ENCODE results near the gene PLCL1. TPM values are rescaled to one million over a fixed set of nuclear protein-coding genes. Genes with fewer than 3 reads are reported as not detected.

The PLCL1 gene
- 10 to 100 TPM in 2 of 6 donors, 1 to 10 TPM in 4; 5.3 to 17.0 (median 8.1) TPM for total RNA-seq

- DNase-seq (peak; percentile 96), ATAC-seq (ENCODE audit: low FRiP score in 2 of 2) (peak; percentile 96 to 98)
- WGBS, 2 donors = 1 to 2% methylated on average over 23 to 46 of the region's 50 CpGs
- Histone ChIP-seq H3K27me3 (no peaks in the 10 kb centered on the region), H3K9me3 (no peaks in the 10 kb centered on the region), H3K4me1 (peaks cover 6 to 22% (median 16%) of the 10 kb centered on the region in 4 donors), H3K36me3 (no peaks in the 10 kb centered on the region), H3K27ac (peak within 1 kb of the TSS; percentile 68 to 86 (median 76)), H3K4me3 (peak within 1 kb of the TSS; percentile 82 to 92 (median 87))
- TF ChIP-seq CTCF (IDR thresholded peaks at IDR 0.05) (peak in 2 of 6 experiments; percentile 8 to 26), POLR2AphosphoS5 (IDR thresholded peaks at IDR 0.05) (peak in 1 of 2 donors; percentile 81), POLR2A (IDR thresholded peaks at IDR 0.05) (peak in 2 of 4 donors; percentile 76 to 89), EP300 (IDR thresholded peaks at IDR 0.05) (no peak)
These were observed at the start of gene PLCL1 for GRCh38 chr2:197804049-197804757. Gene PLCL1 (plus strand): TSS chr2:197804593.

- H3K4me3 ChIP-seq = no peak overlapping the region
- H3K4me1 ChIP-seq = no peaks in the 10 kb centered on the region
- TF ChIP-seq POLR2AphosphoS5 (IDR thresholded peaks at IDR 0.05) (no peak), CTCF (IDR thresholded peaks at IDR 0.05) (no peak), POLR2A (IDR thresholded peaks at IDR 0.05) (no peak), EP300 (IDR thresholded peaks at IDR 0.05) (no peak)
- 71 to 73% methylated on average over 4 of the region's 4 CpGs for WGBS, 2 donors
- no peak overlapping the region for H3K27ac ChIP-seq
- H3K9me3 ChIP-seq = peaks cover 0 to 14% (median 10%) of the 10 kb centered on the region in 4 donors
- no peaks in the 10 kb centered on the region for H3K36me3 ChIP-seq
- ATAC-seq (ENCODE audit: low FRiP score in 2 of 2) (no peak), DNase-seq (no peak)
- no peaks in the 10 kb centered on the region for H3K27me3 ChIP-seq
These were observed 45.4 kb upstream of the PLCL1 start for GRCh38 chr2:197759013-197759412.

- Histone ChIP-seq H3K27ac (no peak overlapping the region), H3K4me3 (no peak overlapping the region), H3K27me3 (no peaks in the 10 kb centered on the region), H3K4me1 (no peaks in the 10 kb centered on the region), H3K36me3 (no peaks in the 10 kb centered on the region), H3K9me3 (peaks cover 0 to 14% (median 10%) of the 10 kb centered on the region in 4 donors)
- DNase-seq (peak in 1 of 2 donors; percentile 22), ATAC-seq (ENCODE audit: low FRiP score in 2 of 2) (peak in 1 of 2 donors; percentile 70)
- no peak for TF ChIP-seq EP300 (IDR thresholded peaks at IDR 0.05)
- TF ChIP-seq CTCF (IDR thresholded peaks at IDR 0.05) = no peak
- TF ChIP-seq POLR2AphosphoS5 (IDR thresholded peaks at IDR 0.05) = no peak
- no peak for TF ChIP-seq POLR2A (IDR thresholded peaks at IDR 0.05)
- 57 to 84% methylated on average over 1 to 11 of the region's 11 CpGs for WGBS, 2 donors
These were observed 44.6 kb upstream of the PLCL1 start for GRCh38 chr2:197759625-197760292.

- H3K36me3 ChIP-seq = no peaks in the 10 kb centered on the region
- H3K27me3 ChIP-seq = no peaks in the 10 kb centered on the region
- H3K4me1 ChIP-seq = no peaks in the 10 kb centered on the region
- ATAC-seq (ENCODE audit: low FRiP score in 2 of 2) (no peak), DNase-seq (peak in 1 of 2 donors; percentile 20)
- peaks cover 0 to 14% (median 10%) of the 10 kb centered on the region in 4 donors for H3K9me3 ChIP-seq
- WGBS, 2 donors = 90% methylated on average over 2 of the region's 3 CpGs; no CpG with 5 or more reads in 1 of the 2 donors
- H3K4me3 ChIP-seq = no peak overlapping the region
- TF ChIP-seq POLR2A (IDR thresholded peaks at IDR 0.05) (no peak), CTCF (IDR thresholded peaks at IDR 0.05) (no peak)
- no peak overlapping the region for H3K27ac ChIP-seq
These were observed 44.1 kb upstream of the PLCL1 start for GRCh38 chr2:197760293-197760657.
